Choroid plexus epithelial cell (primary cell): ENCODE data around the gene NEK9.

Experiments
- DNase-seq: peaks from one replicate; pipeline ENCODE4 v3.0.0-alpha.2; 2010; ENCODE audit warnings: low read depth
- H3K4me3 ChIP-seq: 2 replicates; pipeline ENCODE4 v1.5.1; 2011; ENCODE audit warnings: low read depth, mild to moderate bottlenecking, control low read depth, low read length, moderate library complexity
- TF ChIP-seq, protein P1 (sequence below): conservative IDR thresholded peaks from 2 replicates; pipeline ENCODE4 v1.5.1; 2011; ENCODE audit warnings: low read depth, mild to moderate bottlenecking, control low read depth, inconsistent platforms, low read length, moderate library complexity

The NEK9 gene

DNA sequence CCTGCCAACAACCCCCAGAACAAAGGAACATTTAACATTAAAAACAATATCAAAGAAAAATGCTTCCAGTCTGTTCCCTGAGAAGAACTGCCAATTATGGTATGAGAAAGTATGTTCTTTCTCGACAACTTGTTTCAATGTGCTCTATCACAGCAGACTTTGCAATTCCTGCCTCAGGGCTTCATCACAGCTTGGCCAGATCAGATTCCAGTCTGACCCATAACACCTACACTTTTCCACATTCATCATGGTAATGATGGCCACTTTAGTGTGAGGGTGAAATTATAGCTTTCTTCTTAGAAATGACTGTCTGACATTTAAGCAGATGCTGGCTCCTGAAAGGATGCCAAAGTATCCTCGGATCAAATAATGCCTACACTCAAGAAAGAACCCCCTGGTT, 17.0 kb downstream of the NEK9 start:
- TF ChIP-seq, protein P1, sequence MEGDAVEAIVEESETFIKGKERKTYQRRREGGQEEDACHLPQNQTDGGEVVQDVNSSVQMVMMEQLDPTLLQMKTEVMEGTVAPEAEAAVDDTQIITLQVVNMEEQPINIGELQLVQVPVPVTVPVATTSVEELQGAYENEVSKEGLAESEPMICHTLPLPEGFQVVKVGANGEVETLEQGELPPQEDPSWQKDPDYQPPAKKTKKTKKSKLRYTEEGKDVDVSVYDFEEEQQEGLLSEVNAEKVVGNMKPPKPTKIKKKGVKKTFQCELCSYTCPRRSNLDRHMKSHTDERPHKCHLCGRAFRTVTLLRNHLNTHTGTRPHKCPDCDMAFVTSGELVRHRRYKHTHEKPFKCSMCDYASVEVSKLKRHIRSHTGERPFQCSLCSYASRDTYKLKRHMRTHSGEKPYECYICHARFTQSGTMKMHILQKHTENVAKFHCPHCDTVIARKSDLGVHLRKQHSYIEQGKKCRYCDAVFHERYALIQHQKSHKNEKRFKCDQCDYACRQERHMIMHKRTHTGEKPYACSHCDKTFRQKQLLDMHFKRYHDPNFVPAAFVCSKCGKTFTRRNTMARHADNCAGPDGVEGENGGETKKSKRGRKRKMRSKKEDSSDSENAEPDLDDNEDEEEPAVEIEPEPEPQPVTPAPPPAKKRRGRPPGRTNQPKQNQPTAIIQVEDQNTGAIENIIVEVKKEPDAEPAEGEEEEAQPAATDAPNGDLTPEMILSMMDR = no peak
- DNase-seq = no peak

DNA sequence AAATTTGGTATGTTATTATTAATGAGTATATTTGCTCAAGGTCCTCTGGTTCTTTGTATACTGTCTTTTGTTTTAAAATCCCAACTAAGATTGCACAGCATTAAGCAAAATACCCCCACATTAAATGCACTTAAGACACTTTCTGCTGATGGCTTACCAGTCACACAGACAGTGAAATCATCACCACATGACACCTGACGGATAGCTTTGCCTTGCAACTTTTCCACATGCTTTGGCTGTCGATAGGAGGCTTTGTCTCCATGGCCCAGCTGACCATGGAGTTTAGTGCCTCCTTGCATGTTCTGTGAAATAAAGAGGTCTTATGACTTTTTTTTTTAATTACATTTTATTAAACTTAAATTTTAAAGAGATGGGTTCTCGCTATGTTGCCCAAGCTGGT, 19.7 kb downstream of the NEK9 start:
- DNase-seq = no peak
- no peak overlapping the region for H3K4me3 ChIP-seq
- TF ChIP-seq, protein P1 = no peak

More for the DNA sequence above, 17.0 kb downstream of the NEK9 start:
- no peak overlapping the region for H3K4me3 ChIP-seq

DNA sequence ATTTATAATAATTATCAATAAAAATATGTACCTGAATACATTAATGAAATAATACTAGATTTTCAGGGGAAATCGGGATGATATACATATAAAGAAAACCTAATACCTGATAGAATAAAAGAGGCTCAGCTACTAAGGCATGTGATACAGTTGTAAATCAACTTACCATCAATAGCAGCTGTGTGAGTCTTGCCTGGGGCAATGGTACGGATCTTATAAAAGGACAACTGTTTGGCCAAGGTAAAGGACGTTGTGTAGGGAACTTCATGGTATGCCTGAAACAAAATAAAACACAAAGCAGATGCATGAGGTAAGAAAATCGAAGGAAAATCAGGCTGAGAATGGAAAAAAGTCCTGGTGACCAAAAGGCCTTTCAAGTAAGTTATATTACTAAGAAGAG, 25.4 kb downstream of the NEK9 start:
- no peak overlapping the region for H3K4me3 ChIP-seq
- TF ChIP-seq, protein P1 = no peak
- DNase-seq = no peak

DNA sequence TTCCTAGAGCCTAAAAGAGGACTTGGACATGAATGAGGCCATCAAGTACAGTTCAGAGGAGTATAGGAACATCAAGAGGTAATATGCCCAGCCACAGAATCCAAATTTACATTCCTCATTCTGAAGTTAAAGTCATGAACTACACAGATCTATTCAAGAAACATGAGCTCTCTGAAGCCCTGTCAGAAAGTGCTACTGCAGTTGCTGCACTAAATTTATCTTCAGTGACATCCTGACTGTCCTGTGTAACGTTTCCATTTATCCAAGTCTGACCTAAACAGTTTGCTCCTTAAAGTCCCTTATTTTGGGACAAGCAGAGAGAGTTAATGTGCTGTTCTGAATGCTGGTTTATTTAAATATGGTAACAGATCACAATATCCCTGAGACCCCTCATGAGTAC, 28.2 kb downstream of the NEK9 start:
- TF ChIP-seq, protein P1 = no peak

DNA sequence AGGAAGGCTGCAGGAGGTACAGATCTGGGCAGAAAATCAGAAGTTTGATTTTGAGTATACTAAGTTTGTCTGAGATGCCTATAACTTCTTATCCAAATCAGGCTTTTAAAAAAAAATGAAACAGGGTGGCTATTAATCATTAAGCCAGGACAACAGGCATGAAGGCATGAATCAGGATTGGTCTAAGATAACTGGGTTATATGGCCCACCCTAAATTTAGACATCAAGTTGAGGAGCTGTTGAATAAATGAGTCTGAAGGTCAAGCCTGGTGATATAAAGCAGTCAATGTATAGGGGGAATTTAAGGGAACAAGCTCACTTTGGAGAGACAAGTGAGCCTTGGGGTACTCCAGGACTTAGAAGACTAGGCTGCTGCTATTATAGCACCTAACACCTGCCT, 28.6 kb downstream of the NEK9 start:
- no peak overlapping the region for H3K4me3 ChIP-seq
- DNase-seq = no peak
- TF ChIP-seq, protein P1 = no peak

More for the DNA sequence above, 28.2 kb downstream of the NEK9 start:
- DNase-seq = no peak
- H3K4me3 ChIP-seq = no peak overlapping the region

DNA sequence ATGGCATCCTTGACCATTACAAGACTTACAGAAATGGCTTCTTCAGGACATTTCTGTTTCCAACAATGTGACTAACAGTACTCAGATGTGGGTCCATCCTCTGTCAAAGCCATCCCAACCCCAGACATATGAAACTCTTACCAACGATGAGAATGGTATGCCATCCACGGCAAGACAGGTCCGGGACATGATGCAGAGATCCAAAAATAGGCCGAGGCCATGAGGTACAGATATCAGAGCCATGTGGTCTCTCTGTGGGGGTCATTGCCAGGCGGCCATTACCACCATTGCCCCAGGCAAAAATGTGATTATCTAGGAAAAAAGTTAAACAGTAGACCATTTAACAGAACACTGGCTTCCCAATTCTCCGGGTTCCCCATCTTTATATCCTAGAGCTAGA, 29.9 kb downstream of the NEK9 start:
- no peak for DNase-seq
- TF ChIP-seq, protein P1 = no peak
- no peak overlapping the region for H3K4me3 ChIP-seq

DNA sequence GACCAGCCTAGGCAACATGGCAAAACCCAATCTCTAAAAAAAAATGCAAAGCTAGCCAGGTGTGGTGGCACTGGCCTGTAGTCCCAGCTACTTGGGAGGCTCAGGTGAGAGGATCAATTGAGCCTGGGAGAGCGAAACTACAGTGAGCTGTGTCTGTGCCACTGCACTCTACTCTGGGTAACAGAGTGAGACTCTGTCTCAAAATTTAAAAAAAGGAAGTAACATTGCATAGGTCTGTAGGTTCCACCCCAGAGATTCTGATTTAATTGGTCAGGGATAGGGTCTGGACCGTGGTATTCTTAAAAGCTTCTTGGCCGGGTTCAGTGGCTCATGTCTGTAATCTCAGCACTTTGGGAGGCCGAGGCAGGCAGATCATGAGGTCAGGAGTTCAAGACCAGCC, 31.2 kb downstream of the NEK9 start:
- TF ChIP-seq, protein P1 = no peak
- H3K4me3 ChIP-seq = no peak overlapping the region
- no peak for DNase-seq
